ENCODE data around the gene FEZ2.

FEZ2 gene

GRCh38 chr2:36586672-36587071 is 11.3 kb downstream of the FEZ2 start:
- no peak for TF ChIP-seq EZH2phosphoT487 (conservative IDR thresholded peaks at IDR 0.05; ENCODE audit: low read length)
- TF ChIP-seq CTCF (IDR thresholded peaks at IDR 0.05; ENCODE audit: insufficient read depth, low read length, poor library complexity, severe bottlenecking) = no peak
- no peak overlapping the region for H3K4me2 ChIP-seq (ENCODE audit: low read depth, low read length, poor library complexity, severe bottlenecking)
- H3K79me2 ChIP-seq (ENCODE audit: insufficient read depth, low read length) = 0 out of 2 replicates have a peak, but pooled peaks cover 5% of the 10 kb centered on the region
- no peaks in the 10 kb centered on the region for H3K27me3 ChIP-seq (ENCODE audit: low read length)
- no peaks in the 10 kb centered on the region for H3F3A ChIP-seq (ENCODE audit: insufficient read depth)
- H3K9ac ChIP-seq (ENCODE audit: low read length) = no peak overlapping the region
- H4K20me1 ChIP-seq (ENCODE audit: low read depth, low read length) = no peaks in the 10 kb centered on the region; the same call in 1 of the 2 replicates
- H3K4me3 ChIP-seq (ENCODE audit: insufficient read depth, low read length, poor library complexity, severe bottlenecking) = no peak overlapping the region
- no peak overlapping the region for H3K27ac ChIP-seq (ENCODE audit: low read depth, low read length)
- no peaks in the 10 kb centered on the region for H3K9me3 ChIP-seq (ENCODE audit: insufficient read depth, low read length)
- H2AFZ ChIP-seq (ENCODE audit: low read depth, low read length, severe bottlenecking) = no peak overlapping the region
- H3K36me3 ChIP-seq (ENCODE audit: low read length) = peaks cover 4% of the 10 kb centered on the region; the same call in 1 of the 2 replicates
- H3K9me2 ChIP-seq (replicated peaks; ENCODE audit: insufficient read depth, low read length) = no peaks in the 10 kb centered on the region

GRCh38 chr2:36584148-36584794 is 13.7 kb downstream of the FEZ2 start:
- TF ChIP-seq CTCF (IDR thresholded peaks at IDR 0.05; ENCODE audit: insufficient read depth, low read length, poor library complexity, severe bottlenecking) = no peak
- TF ChIP-seq EZH2phosphoT487 (conservative IDR thresholded peaks at IDR 0.05; ENCODE audit: low read length) = no peak

GRCh38 chr2:36582951-36583350 is 15.0 kb downstream of the FEZ2 start:
- Histone ChIP-seq H3K9ac (ENCODE audit: low read length) (no peak overlapping the region), H3K4me2 (ENCODE audit: low read depth, low read length, poor library complexity, severe bottlenecking) (no peak overlapping the region), H3K4me3 (ENCODE audit: insufficient read depth, low read length, poor library complexity, severe bottlenecking) (no peak overlapping the region), H2AFZ (ENCODE audit: low read depth, low read length, severe bottlenecking) (no peak overlapping the region), H3K27ac (ENCODE audit: low read depth, low read length) (no peak overlapping the region), H3F3A (ENCODE audit: insufficient read depth) (no peaks in the 10 kb centered on the region), H4K20me1 (ENCODE audit: low read depth, low read length) (no peaks in the 10 kb centered on the region; the same call in 1 of the 2 replicates), H3K9me2 (replicated peaks; ENCODE audit: insufficient read depth, low read length) (no peaks in the 10 kb centered on the region), H3K79me2 (ENCODE audit: insufficient read depth, low read length) (no peaks in the 10 kb centered on the region), H3K9me3 (ENCODE audit: insufficient read depth, low read length) (no peaks in the 10 kb centered on the region), H3K36me3 (ENCODE audit: low read length) (peaks cover 4% of the 10 kb centered on the region; the same call in 1 of the 2 replicates), H3K27me3 (ENCODE audit: low read length) (no peaks in the 10 kb centered on the region)
- TF ChIP-seq CTCF (IDR thresholded peaks at IDR 0.05; ENCODE audit: insufficient read depth, low read length, poor library complexity, severe bottlenecking) (no peak), EZH2phosphoT487 (conservative IDR thresholded peaks at IDR 0.05; ENCODE audit: low read length) (no peak)

More at GRCh38 chr2:36584148-36584794, 13.7 kb downstream of the FEZ2 start:
- H3K27ac ChIP-seq (ENCODE audit: low read depth, low read length) = no peak overlapping the region
- H3K4me2 ChIP-seq (ENCODE audit: low read depth, low read length, poor library complexity, severe bottlenecking) = no peak overlapping the region
- no peaks in the 10 kb centered on the region for H3K79me2 ChIP-seq (ENCODE audit: insufficient read depth, low read length)
- no peak overlapping the region for H3K9ac ChIP-seq (ENCODE audit: low read length)
- no peaks in the 10 kb centered on the region for H3K9me3 ChIP-seq (ENCODE audit: insufficient read depth, low read length)
- H3K36me3 ChIP-seq (ENCODE audit: low read length) = no peaks in the 10 kb centered on the region; the same call in 1 of the 2 replicates
- no peak overlapping the region for H2AFZ ChIP-seq (ENCODE audit: low read depth, low read length, severe bottlenecking)
- no peaks in the 10 kb centered on the region for H3K9me2 ChIP-seq (replicated peaks; ENCODE audit: insufficient read depth, low read length)
- H3F3A ChIP-seq (ENCODE audit: insufficient read depth) = no peaks in the 10 kb centered on the region
- H4K20me1 ChIP-seq (ENCODE audit: low read depth, low read length) = no peaks in the 10 kb centered on the region; the same call in 1 of the 2 replicates
- no peak overlapping the region for H3K4me3 ChIP-seq (ENCODE audit: insufficient read depth, low read length, poor library complexity, severe bottlenecking)
- no peaks in the 10 kb centered on the region for H3K27me3 ChIP-seq (ENCODE audit: low read length)
